Central memory CD8-positive, alpha-beta T cell (primary cell): ENCODE results near the gene TAB2.
"Not testable (repeated sequence)": the region's sequence is repeated elsewhere in the genome, so short reads cannot be mapped to it uniquely, and the experiment has no call there.

ENCODE experiments used
- ATAC-seq: fragments of 150-1000 bp; cut with Tn5 transposase; replicated peaks from 2 replicates; pipeline ENCODE4 v1.10.0; 2022; ENCODE audit warnings: mild to moderate bottlenecking, moderate FRiP score, moderate number of reproducible peaks; ENCODE audit not compliant: poor library complexity, severe bottlenecking; ENCODE audit errors: extremely low read depth
- DNase-seq, 2 donors: peaks; one replicate each; pipeline ENCODE4 v3.0.0; 2021; ENCODE audit warnings: low spot score in 2 of 2
- H3K27ac Mint-ChIP-seq: one replicate; pipeline ENCODE4 v1.8.0; 2022; ENCODE audit warnings: low read depth, mild to moderate bottlenecking, moderate library complexity, mixed read lengths
- H3K27me3 Mint-ChIP-seq: one replicate; pipeline ENCODE4 v1.8.0; 2022; ENCODE audit warnings: mixed read lengths
- H3K36me3 Mint-ChIP-seq: one replicate; pipeline ENCODE4 v1.8.0; 2022; ENCODE audit warnings: mild to moderate bottlenecking, moderate library complexity, mixed read lengths; ENCODE audit not compliant: insufficient read depth
- H3K4me1 Mint-ChIP-seq: one replicate; pipeline ENCODE4 v1.8.0; 2022; ENCODE audit warnings: mixed read lengths
- H3K4me3 Mint-ChIP-seq: one replicate; pipeline ENCODE4 v1.8.0; 2022; ENCODE audit warnings: mild to moderate bottlenecking, moderate library complexity, mixed read lengths
- H3K9me3 Mint-ChIP-seq: one replicate; pipeline ENCODE4 v1.8.0; 2022; ENCODE audit warnings: mixed read lengths

The TAB2 gene

DNA sequence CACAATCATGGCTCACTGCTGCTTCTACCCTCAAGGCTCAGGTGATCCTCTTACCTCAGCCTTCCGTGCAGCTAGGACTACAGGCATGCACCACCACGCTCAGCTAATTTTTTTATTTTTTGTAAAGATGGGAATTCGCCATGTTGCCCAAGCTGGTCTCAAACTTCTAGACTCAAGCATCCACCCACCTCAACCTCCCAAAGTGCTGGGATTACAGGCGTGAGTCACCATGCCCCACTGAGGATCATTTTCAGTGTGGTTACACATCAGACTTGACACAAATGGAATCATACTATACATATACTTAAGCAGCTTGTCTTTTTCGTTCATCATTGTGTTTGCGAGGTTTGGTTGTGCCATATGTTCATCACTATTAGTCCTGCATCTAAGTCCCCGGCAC is 140.7 kb downstream of the TAB2 start:
- ATAC-seq (no peak), DNase-seq (no peak)
- Mint-ChIP-seq H3K36me3 (peaks cover 48% of the 10 kb centered on the region), H3K9me3 (no peaks in the 10 kb centered on the region), H3K4me1 (peaks cover 5% of the 10 kb centered on the region), H3K4me3 (no peak overlapping the region), H3K27ac (no peak overlapping the region), H3K27me3 (no peaks in the 10 kb centered on the region)

DNA sequence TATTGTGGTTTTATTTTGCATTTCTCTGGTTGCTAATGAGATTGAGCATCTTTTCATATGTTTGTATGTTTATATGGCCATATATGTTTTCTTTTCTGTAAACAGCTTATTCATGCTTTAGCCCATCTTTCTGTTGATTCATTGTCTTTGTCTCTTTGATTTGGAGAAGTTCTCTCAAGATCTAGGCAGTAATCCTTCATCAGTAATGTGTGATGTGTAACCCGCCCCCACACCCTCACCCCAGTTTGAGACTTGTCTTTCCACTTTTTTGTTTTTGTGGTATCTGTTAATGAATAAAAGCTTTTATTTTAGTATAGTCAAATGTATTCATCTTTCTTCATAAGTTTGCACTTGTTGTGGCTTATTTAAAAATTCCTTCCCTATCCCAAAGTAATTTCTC is 141.3 kb downstream of the TAB2 start:
- no peak overlapping the region for H3K27ac Mint-ChIP-seq
- H3K9me3 Mint-ChIP-seq = no peaks in the 10 kb centered on the region
- no peak for DNase-seq
- H3K4me3 Mint-ChIP-seq = no peak overlapping the region
- peaks cover 9% of the 10 kb centered on the region for H3K4me1 Mint-ChIP-seq
- ATAC-seq = no peak
- H3K27me3 Mint-ChIP-seq = no peaks in the 10 kb centered on the region
- H3K36me3 Mint-ChIP-seq = peaks cover 52% of the 10 kb centered on the region

DNA sequence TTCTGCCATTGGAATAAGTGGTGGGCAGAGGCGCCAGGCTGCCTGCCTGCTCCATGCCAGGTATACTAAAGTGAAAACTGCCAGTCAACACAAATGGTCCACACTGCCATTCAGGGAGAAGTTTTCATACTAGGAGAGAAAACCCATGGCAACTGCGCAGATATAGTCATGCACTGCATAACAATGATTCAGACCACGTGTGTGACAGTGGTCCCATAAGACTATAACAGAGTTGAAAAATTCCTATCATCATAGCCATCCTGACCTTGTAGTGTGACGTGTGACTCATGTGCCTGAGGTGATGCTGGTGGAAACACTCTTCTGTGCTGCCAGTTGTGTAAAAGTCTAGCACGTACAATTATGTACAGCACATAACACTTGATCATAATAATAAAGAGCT is 142.2 kb downstream of the TAB2 start:
- Mint-ChIP-seq H3K36me3 (peaks cover 52% of the 10 kb centered on the region), H3K4me1 (peaks cover 18% of the 10 kb centered on the region), H3K4me3 (no peak overlapping the region), H3K27me3 (no peaks in the 10 kb centered on the region), H3K27ac (no peak overlapping the region), H3K9me3 (no peaks in the 10 kb centered on the region)
- ATAC-seq (no peak), DNase-seq (no peak)

DNA sequence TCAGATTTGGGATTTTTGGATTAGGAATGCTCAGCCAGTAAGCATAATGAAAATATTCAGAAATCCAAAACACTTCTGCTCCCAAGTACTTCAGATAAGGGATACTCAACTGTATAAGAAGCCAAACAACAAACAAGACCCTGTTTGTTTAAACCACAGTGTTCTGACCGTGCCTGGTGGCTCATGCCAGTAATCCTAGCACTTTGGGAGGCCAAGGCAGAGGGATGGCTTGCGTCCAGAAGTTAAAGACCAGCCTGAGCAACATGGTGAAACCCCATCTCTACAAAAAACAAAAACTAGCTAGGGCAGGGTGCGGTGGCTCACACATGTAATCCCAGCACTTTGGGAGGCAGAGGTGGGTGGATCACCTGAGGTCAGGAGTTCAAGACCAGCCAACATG is 142.7 kb downstream of the TAB2 start:
- H3K36me3 Mint-ChIP-seq = peaks cover 52% of the 10 kb centered on the region
- not testable (repeated sequence) for H3K9me3 Mint-ChIP-seq, ATAC-seq, H3K27me3 Mint-ChIP-seq, DNase-seq, H3K4me3 Mint-ChIP-seq
- H3K27ac Mint-ChIP-seq = peak overlapping the region; percentile 68
- H3K4me1 Mint-ChIP-seq = peaks cover 19% of the 10 kb centered on the region
